SK-N-SH (cell line): ENCODE data around the gene MCF2L.

Experiments used
- NRF1 ChIP-seq: IDR thresholded peaks from 2 replicates; pipeline ENCODE4 v1.6.1; 2012; ENCODE audit warnings: low read depth, mild to moderate bottlenecking, low read length
- TF ChIP-seq, protein P1 (sequence below): fragments of 200-600 bp; sonication (generic); IDR thresholded peaks from 2 replicates; pipeline ENCODE4 v1.6.1; 2017; ENCODE audit warnings: antibody characterized with exemption, mild to moderate bottlenecking, moderate library complexity

GRCh38 chr13:113086991-113087922, 118.2 kb downstream of the MCF2L start:
- TF ChIP-seq, protein P1, sequence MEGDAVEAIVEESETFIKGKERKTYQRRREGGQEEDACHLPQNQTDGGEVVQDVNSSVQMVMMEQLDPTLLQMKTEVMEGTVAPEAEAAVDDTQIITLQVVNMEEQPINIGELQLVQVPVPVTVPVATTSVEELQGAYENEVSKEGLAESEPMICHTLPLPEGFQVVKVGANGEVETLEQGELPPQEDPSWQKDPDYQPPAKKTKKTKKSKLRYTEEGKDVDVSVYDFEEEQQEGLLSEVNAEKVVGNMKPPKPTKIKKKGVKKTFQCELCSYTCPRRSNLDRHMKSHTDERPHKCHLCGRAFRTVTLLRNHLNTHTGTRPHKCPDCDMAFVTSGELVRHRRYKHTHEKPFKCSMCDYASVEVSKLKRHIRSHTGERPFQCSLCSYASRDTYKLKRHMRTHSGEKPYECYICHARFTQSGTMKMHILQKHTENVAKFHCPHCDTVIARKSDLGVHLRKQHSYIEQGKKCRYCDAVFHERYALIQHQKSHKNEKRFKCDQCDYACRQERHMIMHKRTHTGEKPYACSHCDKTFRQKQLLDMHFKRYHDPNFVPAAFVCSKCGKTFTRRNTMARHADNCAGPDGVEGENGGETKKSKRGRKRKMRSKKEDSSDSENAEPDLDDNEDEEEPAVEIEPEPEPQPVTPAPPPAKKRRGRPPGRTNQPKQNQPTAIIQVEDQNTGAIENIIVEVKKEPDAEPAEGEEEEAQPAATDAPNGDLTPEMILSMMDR = no peak
- TF ChIP-seq NRF1 = no peak
